Fibroblast of peridontal ligament (primary cell): ENCODE results near the gene CLDN7.
A peak's percentile ranks its signal among the peaks of the same experiment; 100 is the strongest.

Experiments
- DNase-seq: peaks from one replicate; pipeline ENCODE4 v3.0.0-alpha.2; 2010; ENCODE audit errors: extremely low read depth

Gene CLDN7

GRCh38 chr17:7237266-7237760, 25.0 kb downstream of the CLDN7 start:
- no peak for DNase-seq

DNA sequence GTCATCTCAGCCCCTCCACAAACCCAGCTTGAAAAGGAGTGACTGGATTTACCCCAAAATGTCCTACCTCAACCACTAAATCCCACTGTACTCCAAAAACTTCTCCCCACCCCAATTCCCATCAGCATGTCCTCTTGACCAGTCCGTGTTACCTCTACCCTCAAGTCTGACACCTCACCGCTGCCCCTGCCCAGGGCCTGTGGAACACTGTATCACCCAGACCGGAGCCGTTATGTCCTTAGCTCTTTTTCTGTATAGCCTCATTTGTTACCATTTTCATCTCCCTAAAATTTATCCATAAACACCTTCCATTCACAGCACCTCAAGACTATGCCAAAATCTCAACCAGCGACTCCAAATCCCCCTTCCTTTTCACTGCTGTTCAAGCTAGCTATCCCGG, 25.5 kb downstream of the CLDN7 start:
- DNase-seq = no peak

- DNase-seq = no peak
These were observed 26.3 kb downstream of the CLDN7 start for GRCh38 chr17:7235693-7236665.

DNA sequence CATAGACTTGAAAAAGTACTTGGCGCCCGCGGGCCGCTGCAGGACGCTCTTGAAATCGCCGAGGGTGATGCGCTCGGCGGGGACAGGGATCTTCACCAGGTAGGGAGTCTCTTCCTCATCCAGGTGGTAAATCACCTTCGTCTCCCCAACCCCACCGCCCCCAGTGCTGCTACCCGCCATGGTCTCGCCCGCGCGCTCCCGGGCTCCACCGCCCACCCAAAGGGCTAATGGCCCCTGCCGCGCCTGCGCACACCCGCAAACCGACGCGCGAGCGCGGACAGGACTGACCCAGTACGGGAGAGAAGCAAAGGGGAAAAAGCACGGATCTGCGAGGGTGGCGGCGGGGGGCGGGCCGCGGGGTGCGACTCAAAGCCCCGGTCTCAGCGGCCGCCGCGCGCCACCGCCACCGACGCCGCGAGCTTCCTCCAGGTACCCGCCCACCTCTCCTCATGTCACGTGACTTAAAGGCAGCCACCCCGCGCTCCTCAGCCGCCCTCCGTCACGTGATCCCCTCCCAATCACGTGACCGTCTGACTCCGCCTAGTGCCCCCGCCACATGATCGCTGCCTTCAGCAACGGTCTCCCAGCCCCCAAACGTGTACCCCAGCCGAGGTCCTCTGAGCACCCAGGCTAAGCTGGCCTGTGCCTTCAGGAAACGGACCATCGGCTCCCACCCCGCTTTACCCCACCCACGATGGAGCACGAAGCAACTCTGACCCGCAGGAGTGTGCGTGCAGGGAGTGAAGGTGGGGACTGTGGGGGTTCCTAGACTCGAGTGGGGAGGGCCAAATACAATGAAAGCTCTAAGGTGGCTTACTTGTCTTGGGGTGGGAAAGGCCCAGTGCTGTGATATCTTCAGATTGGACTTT, 28.0 kb downstream of the CLDN7 start, which contains the start of gene DVL2:
Gene DVL2, minus strand, starts transcription at position 435 of the 869 bp plus-strand sequence. Its CDS starts 255 bp downstream, at position 180.
- DNase-seq = peak; percentile 91

GRCh38 chr17:7233701-7234082, 28.6 kb downstream of the CLDN7 start:
- DNase-seq = peak; percentile 35

DNA sequence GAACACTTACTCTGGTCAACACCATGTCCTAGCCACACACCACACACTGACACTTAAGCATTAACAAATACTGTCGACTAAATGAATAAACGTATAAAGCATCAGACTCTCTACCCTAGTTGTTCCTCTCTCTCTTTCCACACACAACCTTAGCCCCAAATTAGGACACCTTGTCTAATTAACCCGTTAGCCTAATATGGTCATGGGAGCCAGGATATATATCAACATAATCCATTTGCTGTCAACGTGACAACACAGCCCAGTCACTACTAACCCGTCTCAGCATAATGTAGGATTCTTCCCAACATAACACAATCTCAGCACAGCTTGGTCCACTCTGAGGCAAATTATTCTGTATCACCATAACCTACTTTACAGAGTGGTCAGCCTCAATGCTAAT, 30.2 kb downstream of the CLDN7 start:
- no peak for DNase-seq

DNA sequence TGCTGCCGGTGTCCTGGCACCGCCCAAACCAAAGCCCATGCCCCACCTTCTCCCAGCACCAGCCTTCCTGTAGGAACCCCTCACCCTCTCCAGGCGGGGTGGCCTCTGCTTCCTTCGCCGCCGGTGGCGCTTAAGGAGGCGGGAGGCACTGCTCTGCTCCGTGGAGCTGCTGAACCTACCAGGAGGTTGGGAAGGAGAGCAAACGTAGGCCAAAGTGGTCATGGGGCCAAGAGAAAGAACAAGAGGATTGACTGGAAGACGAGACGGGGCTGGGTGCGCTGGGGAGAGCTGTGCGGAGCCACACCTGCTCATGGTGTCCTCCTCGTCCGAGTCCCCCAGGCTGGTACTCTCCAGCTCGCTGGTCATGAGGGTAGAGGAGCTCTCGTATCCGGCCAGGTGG, 32.8 kb downstream of the CLDN7 start:
- DNase-seq = no peak

- DNase-seq = no peak
These were observed 33.4 kb downstream of the CLDN7 start for GRCh38 chr17:7228920-7229319.

- DNase-seq = no peak
These were observed 35.3 kb downstream of the CLDN7 start for GRCh38 chr17:7226721-7227710.

DNA sequence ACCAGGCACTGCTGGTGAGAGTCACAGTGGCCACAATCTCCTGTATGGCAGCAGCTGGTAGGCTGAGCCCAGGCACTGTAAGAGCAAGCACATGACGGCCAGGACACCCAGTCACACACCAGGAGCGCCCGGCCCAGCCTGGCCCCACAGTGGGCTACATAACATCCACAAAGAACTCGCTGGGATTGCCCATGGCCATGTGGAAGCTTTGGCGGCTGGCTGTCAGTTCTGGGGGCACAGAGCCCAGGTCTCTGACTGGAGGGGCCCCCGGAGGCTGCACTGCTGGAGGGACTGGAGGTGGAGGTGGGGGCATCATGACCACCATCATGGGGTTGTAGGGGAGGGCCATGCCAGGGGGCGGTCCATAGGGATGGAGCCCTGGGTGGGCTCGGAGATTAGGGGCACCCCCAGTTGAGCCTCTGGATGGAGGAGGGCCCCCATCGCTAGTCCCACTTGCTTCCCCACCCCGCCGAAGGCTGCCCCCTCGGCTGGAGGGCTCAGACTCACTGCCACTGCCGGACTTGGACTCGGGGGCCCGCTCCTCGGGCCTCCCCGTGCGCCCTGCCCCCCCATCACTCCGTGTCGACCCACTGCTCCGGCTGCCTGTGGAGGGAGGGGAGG, 36.5 kb downstream of the CLDN7 start:
- no peak for DNase-seq

GRCh38 chr17:7224661-7225111, 37.6 kb downstream of the CLDN7 start:
- no peak for DNase-seq

- DNase-seq = no peak
These were observed 38.2 kb downstream of the CLDN7 start for GRCh38 chr17:7224110-7224509.

GRCh38 chr17:7223375-7223774, 38.9 kb downstream of the CLDN7 start:
- DNase-seq = no peak

- DNase-seq = no peak
These were observed 39.3 kb downstream of the CLDN7 start for GRCh38 chr17:7222972-7223292.

DNA sequence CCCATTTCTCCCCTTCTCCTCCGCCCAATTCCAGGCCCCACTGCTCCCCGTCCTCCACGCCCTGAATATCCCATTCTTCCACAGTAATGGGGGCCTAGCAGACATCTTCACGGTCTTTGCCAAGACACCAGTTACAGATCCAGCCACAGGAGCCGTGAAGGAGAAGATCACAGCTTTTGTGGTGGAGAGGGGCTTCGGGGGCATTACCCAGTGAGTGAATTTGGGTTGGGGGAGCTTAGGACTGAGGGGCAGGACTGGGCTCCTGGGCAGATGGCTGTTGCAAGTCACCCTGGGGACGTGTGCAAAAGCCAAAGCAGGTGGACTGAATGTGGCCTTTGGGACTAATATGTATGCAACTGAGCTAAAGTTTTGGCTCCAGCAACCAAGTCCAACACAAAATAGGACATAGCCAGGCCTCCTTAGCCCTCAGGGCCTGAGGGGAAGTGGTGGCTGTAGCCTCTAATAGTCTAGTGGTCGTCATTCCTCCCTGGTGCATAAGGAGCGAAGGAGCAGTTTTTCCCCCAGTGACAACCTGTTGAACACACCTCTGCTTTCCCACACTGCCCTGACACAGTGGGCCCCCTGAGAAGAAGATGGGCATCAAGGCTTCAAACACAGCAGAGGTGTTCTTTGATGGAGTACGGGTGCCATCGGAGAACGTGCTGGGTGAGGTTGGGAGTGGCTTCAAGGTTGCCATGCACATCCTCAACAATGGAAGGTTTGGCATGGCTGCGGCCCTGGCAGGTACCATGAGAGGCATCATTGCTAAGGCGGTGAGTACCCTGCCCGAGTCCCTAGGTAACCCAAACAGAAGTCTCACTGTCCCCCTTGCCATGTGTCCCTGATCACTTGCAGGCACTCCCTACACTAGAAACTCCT, 39.9 kb downstream of the CLDN7 start:
- DNase-seq = no peak

GRCh38 chr17:7221278-7222092, 40.8 kb downstream of the CLDN7 start:
- no peak for DNase-seq

DNA sequence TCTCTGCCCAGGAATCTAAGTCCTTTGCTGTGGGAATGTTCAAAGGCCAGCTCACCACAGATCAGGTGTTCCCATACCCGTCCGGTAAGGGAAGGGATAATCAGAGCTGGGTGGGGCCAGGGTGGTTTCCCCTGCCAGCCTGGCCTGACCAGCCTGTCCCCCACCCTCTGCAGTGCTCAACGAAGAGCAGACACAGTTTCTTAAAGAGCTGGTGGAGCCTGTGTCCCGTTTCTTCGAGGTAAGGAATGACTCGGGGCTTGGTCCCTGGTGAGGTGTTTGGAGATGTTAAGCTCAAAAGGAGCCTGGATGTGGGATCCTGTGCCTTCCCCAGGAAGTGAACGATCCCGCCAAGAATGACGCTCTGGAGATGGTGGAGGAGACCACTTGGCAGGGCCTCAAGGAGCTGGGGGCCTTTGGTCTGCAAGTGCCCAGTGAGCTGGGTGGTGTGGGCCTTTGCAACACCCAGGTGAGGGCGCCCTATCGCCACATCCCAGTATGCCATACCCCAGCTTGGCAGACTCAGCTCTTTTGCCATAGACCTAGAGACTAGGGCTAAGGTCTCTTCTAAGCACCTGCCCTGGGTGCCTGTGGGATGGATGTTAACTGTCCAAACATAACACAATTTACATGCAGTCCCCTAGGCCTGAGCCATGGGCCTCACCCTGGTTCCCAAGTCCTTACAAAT, 41.5 kb downstream of the CLDN7 start:
- peak; percentile 58 for DNase-seq
